Stimulated activated CD4-positive, alpha-beta T cell treated with anti-CD3 and anti-CD28 coated beads, Interleukin-4, amount 100 ng/mL, for 4 hours (primary cell): ENCODE data around the gene CFAP20DC.
"Not testable (repeated sequence)": the region's sequence is repeated elsewhere in the genome, so short reads cannot be mapped to it uniquely, and the experiment has no call there.

Experiments
- DNase-seq, 2 experiments: peaks; one replicate each; pipeline ENCODE4 v3.0.0-alpha.2; 2020

CFAP20DC gene

DNA sequence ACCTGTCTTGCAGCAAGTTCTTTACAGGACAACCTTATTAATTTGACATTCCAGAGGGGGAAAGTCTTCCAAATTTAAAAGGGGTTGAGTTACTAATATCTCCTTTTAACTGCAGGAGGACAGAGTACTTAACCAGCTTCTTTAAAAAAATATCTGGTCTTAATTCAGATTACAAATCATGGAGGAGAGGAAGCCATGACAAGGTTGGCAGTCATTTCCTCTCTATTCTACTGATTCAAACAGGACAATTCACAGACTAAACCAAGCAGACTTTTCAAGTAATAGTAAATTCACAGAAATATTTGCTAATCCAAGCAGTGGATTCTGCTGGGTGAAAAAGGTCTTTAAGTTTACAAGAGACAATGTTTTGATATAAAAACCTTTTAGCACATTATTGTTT is 185.3 kb downstream of the CFAP20DC start:
- no peak for DNase-seq

DNA sequence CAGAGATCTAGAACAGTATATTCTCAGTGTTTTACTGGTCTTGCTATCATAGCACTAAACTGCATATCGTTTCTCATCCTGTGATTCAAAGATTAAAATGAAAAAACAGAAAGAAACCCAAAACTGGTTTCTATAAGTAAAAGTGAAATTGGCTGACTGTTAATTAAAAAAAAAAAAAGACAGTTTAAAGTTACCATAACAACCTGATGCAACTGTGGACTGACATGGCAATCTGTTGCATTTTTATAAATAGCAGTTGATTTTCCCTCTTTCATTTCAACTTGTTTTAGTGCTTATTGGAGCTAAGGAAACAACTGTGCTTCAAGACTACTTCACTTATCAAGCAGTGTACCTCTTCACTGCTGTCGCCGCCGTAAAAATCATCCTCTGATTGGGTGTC is 186.6 kb downstream of the CFAP20DC start:
- DNase-seq = no peak

DNA sequence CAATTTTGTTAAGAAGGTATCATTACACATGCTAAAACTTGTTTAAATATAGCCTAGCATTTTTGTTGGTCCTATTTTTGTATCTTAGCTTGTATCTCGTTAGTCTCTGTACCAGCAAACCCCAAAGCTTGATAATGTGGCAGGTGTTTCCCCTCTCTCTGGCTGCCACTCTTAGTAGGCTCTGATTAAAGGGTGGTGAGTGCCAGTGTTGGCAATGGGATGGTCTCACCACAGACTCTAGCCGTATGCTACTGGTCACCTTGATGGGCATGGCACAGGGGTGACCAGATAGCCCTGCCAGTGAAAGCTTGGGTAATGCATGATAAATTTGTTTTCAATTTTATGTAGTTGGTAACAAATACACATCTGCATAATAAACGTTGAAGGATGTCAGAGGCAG is 188.3 kb downstream of the CFAP20DC start:
- DNase-seq = no peak

DNA sequence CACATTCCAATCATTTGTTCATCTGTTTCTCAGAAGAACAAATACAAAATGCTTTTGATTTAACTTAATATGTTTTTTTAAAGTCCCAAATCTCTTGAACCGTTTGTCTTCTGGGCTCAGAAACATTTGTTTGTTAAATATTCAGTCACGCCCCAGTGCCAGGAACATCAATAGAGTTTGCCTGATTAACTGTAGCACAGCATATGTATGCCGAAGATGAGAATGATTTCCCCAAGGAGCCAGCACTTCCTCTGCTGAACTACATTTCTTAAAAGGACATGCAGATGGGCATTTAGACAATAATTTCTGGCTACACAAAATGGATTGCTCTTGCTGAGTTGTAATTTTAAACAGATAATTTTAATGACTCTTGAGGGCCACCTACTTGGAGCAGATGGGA is 191.7 kb downstream of the CFAP20DC start:
- DNase-seq = no peak

DNA sequence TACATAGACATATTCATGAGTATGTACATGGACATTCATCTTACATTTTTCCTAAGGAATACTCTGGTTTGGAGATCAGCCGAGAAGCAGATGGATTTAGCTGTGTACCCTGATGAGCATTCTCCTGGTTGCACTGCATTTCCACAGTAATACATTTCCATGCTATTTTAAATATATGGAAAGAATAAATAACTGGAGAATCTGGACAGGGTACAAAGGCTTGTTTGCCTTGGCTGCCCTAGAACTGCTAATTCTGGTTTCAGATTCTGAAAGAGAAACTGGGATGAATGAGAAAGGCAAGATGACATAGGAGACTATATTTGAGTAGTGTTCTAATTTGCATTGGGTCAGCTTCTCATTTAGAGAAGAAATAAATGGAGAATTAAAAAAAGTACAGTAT is 192.4 kb downstream of the CFAP20DC start:
- no peak for DNase-seq

DNA sequence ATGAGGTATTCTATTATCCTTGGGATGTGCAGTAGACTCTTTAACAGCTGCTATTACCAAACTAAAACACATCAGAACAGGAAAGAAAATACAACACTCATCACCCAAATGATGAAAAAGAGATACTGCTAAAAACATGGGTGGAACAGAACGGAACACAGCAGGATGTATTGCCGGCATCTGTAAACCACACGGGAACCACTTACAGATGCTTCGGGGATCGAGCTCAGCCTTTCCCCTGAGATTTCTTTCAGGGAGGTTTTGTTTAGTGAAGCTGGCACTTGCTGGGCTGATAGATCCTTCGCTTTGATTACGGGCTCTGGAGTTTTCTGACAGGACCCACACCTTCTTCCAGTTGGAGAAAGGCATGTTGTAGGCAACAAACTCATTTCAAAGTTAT is 201.0 kb downstream of the CFAP20DC start:
- DNase-seq = no peak

DNA sequence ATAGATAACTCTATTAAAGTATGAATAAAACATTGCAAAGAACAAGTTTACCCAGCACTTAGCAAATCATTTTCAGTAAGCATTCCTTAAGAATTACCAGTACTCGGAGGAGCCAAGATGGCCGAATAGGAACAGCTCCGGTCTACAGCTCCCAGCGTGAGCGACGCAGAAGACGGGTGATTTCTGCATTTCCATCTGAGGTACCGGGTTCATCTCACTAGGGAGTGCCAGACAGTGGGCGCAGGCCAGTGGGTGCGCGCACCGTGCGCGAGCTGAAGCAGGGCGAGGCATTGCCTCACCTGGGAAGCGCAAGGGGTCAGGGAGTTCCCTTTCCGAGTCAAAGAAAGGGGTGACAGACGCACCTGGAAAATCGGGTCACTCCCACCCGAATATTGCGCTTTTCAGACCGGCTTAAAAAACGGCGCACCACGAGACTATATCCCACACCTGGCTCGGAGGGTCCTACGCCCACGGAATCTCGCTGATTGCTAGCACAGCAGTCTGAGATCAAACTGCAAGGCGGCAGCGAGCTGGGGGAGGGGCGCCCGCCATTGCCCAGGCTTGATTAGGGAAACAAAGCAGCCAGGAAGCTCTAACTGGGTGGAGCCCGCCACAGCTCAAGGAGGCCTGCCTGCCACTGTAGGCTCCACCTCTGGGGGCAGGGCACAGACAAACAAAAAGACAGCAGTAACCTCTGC is 207.6 kb downstream of the CFAP20DC start:
- DNase-seq = not testable (repeated sequence)

DNA sequence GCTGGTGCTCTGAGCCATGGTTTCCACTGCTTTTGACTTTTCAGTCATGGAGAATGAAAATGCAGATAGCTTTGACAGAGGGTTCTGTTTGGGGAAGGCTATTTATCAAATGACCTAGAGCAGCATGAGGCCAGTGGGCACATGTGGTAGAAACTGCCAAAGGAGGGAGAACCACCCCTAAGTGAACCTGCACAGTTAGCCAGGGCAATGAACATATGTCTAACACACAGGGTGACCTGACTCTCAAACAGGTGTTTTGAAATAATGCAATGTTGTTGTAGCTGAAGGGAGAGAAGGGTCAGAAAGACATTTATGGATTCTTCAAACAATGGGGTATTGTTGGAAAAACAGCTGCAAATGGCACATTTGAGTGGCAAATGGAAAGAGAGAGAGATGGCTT is 208.9 kb downstream of the CFAP20DC start:
- DNase-seq = no peak

DNA sequence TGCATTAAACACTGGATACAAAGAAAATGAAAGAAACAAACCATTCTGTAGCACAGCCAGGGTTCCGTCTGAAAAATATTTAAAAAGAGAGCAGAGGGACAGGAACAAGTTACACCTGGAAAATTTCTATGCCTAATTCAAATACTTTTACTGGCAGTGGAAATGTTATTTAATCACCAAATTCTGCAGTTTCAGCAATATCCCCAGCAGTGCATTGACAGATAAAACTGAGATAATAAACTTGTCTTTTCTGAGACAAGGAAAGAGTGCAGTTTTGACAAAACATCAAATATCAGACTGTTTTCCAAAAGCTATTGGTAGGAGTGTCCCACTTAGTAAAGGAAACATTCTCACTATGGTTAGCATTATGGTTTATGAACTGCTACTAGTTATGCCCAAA is 209.9 kb downstream of the CFAP20DC start:
- no peak for DNase-seq

DNA sequence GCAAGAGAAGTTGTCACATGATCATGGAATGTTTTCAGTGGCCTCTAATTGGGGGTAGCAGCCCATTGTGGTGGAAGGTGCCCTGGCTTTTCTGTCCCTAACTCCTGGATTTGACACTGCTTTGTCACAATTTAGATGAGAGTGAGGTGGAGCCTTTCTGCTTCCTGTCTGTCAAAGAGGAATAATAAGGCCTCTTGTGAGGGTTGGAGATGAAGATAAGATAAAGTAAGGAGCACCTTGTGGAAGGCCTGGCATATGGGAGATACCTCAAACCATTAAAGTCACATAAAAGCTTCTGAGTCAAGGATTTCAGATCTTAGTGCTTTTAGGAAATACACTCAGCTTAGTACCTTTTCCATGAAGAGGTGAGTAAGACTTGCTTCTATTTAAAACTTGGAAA is 210.6 kb downstream of the CFAP20DC start:
- DNase-seq = no peak

DNA sequence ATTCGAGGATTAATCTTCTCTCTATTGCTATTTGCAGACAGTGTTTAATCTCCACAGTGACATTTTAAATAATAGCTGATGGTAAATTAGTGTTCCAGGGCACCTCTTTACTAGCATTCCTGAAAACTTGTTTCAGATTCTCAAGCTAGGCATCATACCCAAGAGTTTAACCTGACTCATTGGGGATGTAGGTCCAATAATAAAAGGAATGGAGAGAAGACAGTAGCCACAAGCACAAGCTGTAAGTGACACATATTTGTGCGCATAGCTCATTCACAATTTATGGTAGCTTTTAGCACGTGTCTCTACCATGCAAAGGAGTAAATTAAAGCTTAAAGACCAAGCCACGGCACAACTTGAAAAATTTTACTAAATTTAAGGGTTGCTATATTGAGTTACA is 212.0 kb downstream of the CFAP20DC start:
- no peak for DNase-seq

DNA sequence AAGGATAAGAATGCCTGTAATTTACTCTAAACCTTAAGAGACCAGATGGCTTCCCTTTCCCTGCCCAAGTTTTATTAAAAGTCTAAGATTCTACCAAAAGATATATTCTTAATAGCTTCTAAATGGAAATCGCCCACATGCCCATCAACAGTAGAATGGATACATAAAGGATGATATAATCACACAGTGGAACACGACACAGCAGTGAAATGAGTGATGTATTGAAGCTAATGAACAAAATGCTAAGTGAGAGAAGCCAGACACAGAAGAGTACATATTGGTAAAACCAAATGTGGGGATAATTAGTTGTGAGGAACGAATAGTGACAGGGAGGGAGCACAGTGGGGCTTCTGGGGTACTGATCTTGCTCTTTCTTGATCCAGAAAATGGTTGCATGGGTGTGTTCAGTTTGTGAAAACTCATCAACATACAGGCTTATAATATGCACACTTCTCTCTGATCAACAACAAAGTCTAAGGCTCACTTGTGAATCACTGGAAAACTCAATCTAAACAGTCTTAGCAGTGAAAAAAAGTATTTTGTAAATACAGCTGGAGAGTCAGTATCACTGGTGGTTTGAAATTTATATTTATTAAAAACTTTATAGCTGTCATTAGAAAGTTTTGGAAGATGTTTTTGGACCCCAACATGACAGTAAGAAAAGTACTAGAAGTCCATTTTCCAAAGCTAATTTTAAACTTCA is 212.5 kb downstream of the CFAP20DC start:
- DNase-seq = no peak

DNA sequence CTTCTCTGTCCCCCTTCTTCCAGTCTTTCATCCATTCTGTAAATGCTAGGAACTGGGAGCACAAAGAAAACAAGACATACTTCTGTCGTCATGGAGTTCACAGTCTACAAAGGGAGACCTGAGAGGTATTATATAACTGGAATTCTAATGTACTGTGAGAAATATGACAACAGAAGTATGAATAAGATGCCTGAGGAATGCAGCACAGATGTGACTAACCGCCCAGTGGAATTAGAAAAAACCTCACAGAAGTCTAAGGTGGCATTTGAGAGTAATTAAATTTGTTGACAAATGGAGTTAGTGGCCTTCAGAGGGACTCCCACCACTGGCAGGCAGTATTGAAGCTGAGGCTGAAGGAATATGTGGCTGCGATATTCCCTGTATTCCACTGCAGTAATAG is 214.7 kb downstream of the CFAP20DC start:
- no peak for DNase-seq

DNA sequence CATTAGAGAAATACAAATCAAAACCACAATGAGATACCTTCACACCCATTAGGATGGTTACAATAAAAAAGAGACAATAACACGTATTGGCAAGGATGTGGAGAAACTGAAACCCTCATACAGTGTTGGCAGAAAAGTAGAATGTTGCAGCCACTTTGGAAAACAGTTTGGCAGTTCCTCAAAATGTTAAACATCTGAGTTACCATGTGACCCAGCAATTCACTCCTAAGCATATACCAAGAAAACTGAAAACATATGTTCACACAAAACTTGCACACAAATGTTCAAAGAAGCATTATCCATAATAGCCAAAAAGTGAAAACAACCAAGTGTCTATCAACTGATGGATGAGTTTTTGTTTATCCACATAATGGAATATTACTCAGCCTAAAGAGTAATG is 216.3 kb downstream of the CFAP20DC start:
- DNase-seq = no peak

DNA sequence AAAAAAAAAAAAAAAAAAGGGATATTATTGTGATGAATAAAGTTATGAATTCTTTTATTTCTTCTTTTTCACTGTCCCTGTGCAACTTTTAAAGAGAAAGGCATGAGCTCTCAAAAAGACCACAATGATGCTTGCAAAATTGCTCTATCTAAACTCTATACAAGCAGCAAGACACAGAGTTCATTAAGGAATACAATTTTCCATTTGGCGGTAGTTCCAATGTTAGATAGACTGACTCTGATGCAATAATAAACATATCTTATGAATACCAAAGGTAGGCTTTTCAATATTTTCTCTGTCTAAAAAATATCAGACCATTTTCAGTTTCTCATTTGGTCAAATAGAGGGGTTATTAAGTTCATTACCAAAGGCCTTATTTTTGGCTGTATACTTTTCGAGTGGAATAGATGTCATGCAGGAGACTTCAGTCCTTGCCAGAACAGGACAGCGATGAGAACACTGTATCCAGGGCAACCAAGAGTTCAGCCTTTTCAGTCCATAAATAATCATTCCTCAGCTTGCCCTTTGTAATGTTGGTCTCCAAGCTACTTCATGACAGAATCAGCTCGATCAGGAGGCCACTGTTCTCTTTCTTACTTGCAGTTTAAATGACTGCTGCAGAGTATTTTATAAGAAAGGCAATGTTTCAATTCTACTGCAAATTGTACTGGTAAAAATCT is 220.4 kb downstream of the CFAP20DC start:
- DNase-seq = no peak

DNA sequence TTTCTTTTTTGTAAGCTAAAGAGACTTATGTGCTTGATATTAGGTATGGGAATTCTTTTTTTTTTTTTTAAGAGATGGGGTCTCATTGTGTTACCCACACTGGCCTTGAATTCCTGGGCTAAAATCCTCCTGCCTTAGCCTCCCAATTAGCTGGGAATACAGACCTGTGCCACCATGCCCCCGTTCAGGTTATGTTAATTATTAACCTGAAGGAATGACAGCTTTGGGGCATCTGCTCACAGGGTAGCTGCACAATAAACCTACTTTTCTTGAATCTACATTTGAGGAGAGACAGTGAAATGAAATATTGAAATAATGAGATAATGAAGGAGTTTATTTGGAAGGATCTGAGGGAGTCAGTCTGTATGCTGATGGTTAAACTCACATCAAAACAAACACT is 225.0 kb downstream of the CFAP20DC start:
- no peak for DNase-seq

DNA sequence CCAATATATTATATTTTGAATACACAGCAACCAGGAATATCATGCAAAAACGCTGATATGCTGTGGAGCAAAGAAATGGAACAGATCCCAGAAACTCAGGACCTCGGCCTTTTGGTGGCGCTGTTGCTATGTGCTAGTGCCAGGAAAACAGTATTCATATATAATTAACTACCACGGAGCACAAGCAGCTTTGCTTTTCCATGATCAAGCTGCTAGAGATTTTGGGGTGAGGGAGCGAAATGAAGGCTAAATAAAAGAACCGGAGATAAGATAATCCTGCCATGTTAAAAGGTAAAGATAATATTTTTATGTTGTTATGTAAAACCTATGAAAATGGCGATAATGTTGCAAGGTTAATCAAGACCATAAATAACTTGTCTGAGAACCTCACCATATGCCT is 225.5 kb downstream of the CFAP20DC start:
- peak in 1 of 2 experiments; percentile 5 for DNase-seq

DNA sequence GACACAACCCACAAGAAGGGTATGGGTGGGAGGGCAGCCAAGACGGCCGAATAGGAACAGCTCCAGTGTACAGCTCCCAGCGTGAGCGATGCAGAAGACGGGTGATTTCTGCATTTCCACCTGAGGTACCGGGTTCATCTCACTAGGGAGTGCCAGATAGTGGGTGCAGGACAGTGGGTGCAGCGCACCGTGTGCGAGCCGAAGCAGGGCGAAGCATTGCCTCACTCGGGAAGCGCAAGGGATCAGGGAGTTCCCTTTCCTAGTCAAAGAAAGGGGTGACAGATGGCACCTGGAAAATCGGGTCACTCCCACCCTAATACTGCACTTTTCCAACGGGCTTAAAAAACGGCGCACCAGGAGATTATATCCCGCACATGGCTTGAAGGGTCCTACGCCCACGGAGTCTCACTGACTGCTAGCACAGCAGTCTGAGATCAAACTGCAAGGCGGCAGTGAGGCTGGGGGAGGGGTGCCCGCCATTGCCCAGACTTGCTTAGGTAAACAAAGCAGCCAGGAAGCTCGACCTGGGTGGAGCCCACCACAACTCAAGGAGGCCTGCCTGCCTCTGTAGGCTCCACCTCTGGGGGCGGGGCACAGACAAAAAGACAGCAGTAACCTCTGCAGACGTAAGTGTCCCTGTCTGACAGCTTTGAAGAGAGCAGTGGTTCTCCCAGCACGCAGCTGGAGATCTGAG is 243.1 kb downstream of the CFAP20DC start:
- not testable (repeated sequence) for DNase-seq

DNA sequence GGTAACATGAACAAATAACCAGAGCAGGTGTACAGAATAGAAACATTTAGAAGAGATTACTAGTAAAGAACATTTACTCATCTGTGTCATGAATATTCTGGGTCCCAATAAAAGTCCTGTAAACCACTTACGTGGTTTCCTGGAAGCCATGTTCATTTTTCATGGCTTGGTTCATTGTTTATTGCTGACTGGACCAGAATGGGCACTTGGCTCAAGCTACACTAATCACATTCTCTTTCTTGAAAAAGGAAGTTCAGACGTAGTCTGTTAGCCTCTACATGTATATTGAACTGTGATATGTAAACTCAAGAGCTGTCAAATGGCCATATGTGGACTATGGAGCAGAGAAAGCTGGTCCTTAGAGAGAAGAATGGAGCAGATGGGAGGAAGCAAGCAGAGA is 244.9 kb downstream of the CFAP20DC start:
- DNase-seq = no peak

DNA sequence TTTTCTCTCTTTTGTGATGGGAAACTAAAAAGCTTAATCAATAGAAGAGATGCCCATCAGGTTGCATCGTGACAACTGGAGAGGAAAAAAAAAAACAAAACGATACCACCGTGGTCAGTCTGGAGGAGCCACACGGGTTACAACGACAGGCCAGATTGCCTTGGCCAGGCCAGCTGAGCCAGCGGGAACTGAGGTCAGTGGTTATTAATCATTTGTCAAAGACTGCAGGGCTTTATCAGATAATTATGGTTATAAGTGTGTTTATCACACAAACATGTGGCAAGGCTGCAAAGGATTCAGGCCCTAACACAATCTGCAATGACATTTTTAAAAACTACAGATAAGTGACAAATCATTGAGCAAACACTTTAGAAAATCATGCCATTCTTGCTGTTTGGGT is 248.3 kb downstream of the CFAP20DC start:
- no peak for DNase-seq

DNA sequence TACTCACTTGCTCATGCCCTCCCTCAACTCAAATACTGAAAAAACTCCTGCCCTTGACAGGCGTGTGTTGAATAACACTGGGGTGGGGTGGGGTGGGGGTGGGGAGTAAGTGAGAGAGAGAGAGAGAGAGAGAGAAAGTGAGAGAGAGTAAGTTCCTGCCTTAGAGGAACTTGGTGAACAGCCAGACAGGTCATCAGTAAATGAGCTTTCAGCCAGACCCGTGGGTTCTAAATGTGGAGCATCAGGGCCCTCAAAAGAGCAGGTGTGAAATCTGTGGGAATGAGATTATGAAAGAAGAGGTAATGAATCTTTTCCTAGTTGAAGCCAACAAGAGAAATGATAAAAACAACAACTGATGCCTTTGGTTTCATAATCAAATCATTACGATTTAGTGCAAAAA is 248.9 kb downstream of the CFAP20DC start:
- DNase-seq = no peak

DNA sequence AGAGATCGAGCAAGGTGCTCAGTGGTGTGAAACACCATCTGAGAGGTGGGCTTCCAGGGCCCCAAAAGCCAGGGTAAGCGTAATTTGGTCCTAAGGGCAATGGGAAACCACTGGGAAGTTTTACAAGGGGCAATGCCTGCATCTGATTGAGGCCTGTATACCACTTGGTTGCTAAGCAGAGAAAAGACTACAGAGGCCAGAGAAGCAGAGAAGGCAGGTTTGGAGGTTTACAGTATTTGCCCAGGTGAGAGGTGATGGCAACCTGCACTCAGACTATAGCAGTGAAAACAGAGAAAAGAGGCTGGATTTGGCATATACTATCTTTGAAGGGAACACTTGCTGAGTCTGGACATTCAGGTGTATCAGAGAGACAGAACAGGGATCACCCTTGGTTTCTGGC is 249.8 kb downstream of the CFAP20DC start:
- no peak for DNase-seq

DNA sequence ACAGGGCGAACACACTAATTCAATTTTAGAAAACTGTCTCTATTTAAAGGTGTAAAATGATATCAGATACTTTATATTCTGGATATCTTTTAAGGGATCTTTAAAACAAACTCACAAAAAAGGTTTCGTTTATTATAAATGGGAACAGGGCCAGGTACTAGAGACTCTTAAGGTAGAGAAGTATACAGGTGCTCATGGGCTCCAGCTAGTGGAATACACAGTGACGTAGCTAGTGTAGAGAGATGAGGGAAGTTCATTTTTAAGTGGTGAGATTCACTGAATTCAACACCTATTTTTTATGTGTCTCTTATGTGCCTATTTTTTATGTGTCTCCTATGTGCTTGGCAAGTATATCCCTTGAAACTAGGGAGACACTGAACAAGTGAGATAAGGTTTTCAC is 250.6 kb downstream of the CFAP20DC start:
- DNase-seq = no peak

DNA sequence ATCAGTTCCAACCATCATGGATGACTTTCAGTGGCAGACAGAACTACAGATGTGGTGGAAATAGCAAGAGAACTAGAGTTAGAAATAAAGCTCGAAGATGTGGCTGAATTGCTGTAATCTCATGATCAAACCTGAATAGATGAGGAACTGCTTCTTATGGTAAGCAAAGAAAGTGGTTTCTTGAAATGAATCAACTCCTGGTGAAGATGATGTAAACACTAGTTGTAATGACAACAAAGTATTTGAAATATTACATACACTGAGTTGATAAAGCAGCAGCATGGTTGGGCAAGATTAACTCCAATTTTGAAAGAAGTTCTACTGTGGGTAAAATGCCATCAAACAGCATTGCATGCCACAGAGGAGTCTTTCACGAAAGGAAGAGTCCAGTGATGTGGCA is 251.5 kb downstream of the CFAP20DC start:
- no peak for DNase-seq
